Thymus (tissue), 11 donors: Measurements from ENCODE around the gene SHROOM2. TPM values are rescaled to one million over a fixed set of nuclear protein-coding genes. Genes with fewer than 3 reads are reported as not detected.

Source experiments
- DNase-seq, 9 donors: peaks; one replicate each; pipeline ENCODE4 v3.0.0-alpha.2; 2013; ENCODE audit warnings: low spot score in 9 of 9, low read depth in 6 of 9, missing footprints in 1 of 9
- H3K27ac ChIP-seq, 2 donors: one replicate each; pipeline ENCODE4 v1.5.1; 2013; ENCODE audit warnings: control low read depth in 1 of 2, low read depth in 1 of 2, low read length in 1 of 2, mild to moderate bottlenecking in 1 of 2, moderate library complexity in 1 of 2
- H3K27me3 ChIP-seq, 2 donors: one replicate each; pipeline ENCODE4 v1.5.1; 2013; ENCODE audit warnings: low read length in 1 of 2; ENCODE audit not compliant: control insufficient read depth in 2 of 2, insufficient read depth in 1 of 2
- H3K36me3 ChIP-seq, 2 donors: one replicate each; pipeline ENCODE4 v1.5.1; 2013; ENCODE audit warnings: low read length in 1 of 2, mild to moderate bottlenecking in 1 of 2, moderate library complexity in 1 of 2; ENCODE audit not compliant: control insufficient read depth in 2 of 2, insufficient read depth in 2 of 2
- H3K4me1 ChIP-seq, 2 donors: one replicate each; pipeline ENCODE4 v1.5.1; 2013; ENCODE audit warnings: low read length in 2 of 2; ENCODE audit not compliant: control insufficient read depth in 2 of 2, insufficient read depth in 2 of 2
- H3K4me3 ChIP-seq, 2 donors: one replicate each; pipeline ENCODE4 v1.5.1; 2013; ENCODE audit warnings: low read length in 2 of 2, control low read depth in 1 of 2, mild to moderate bottlenecking in 1 of 2
- H3K9me3 ChIP-seq, 2 donors: one replicate each; pipeline ENCODE4 v1.5.1; 2013; ENCODE audit warnings: low read length in 1 of 2, mild to moderate bottlenecking in 1 of 2; ENCODE audit not compliant: control insufficient read depth in 2 of 2, insufficient read depth in 1 of 2
- WGBS: extraction: QIAGEN DNeasy Blood & Tissue Kit; methylation state at CpG from one replicate; pipeline ENCODE4 v1.1.7; 2013; 5-methylcytosine and 5-hydroxymethylcytosine counted together
- polyA plus RNA-seq: library from polyadenylated mRNA; stranded (reverse); fragments of 200-250 nt; gene quantifications from one replicate; pipeline ENCODE4 v1.2.3, GENCODE V29; 2013
- total RNA-seq: library from RNA; stranded (reverse); fragments of 120-200 nt; gene quantifications from one replicate; pipeline ENCODE4 v1.2.4, GENCODE V29; 2013
- donor health status: healthy.

SHROOM2 gene
- total and polyA plus RNA-seq, 2 donors: 2.3 to 4.6 TPM

DNA sequence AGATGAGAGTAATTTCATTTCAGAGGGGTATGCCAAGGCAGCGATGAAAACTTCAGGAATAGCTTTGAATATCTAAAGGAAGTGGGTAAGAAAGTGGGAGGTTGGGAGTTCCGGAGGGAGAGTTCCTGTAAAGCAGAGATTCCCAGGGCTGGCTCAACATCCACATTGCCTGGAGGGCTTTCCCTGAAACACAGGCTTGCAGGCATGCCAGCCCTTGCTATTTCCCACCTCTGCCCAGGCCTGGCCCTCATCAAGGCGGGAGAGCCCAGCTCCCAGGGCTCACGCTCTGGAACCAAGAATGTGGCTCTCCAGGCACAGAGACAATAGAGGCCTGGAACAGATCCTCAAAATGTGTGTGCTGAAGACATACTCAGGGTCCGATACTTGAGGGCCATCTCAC, 137.1 kb downstream of the SHROOM2 start:
- WGBS: 100% methylated on average over 5 of the region's 5 CpGs
- DNase-seq: no peak
- H3K4me1 ChIP-seq: no peaks in the 10 kb centered on the region

DNA sequence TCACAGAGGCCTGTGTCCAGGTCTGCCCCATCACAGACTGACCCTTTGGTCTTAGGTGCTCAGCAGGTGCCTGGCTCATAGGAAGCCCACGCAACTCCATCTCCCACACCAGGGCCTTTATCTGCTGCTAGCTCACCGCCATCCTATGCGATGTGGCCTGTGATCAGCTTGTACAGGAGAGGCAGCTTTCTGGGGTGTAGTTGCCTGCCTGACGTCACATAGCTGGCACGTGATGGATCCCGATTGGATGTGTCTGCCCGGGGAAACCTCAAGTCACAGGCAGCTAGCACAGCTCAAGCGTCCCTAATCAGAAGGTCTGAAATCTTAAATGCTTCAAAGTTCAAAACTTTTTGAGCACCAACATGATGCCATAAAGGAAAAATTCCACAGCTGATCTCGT, 139.8 kb downstream of the SHROOM2 start:
- no peaks in the 10 kb centered on the region for H3K9me3 ChIP-seq
- no peak for DNase-seq
- 96% methylated on average over 9 of the region's 9 CpGs for WGBS
- H3K4me3 ChIP-seq: no peak overlapping the region
- no peaks in the 10 kb centered on the region for H3K36me3 ChIP-seq
- no peak overlapping the region for H3K27ac ChIP-seq
- H3K27me3 ChIP-seq: no peaks in the 10 kb centered on the region
- no peaks in the 10 kb centered on the region for H3K4me1 ChIP-seq

More for the DNA sequence above, 137.1 kb downstream of the SHROOM2 start:
- H3K4me3 ChIP-seq: no peak overlapping the region
- no peaks in the 10 kb centered on the region for H3K36me3 ChIP-seq
- no peaks in the 10 kb centered on the region for H3K9me3 ChIP-seq
- no peak overlapping the region for H3K27ac ChIP-seq
- no peaks in the 10 kb centered on the region for H3K27me3 ChIP-seq

DNA sequence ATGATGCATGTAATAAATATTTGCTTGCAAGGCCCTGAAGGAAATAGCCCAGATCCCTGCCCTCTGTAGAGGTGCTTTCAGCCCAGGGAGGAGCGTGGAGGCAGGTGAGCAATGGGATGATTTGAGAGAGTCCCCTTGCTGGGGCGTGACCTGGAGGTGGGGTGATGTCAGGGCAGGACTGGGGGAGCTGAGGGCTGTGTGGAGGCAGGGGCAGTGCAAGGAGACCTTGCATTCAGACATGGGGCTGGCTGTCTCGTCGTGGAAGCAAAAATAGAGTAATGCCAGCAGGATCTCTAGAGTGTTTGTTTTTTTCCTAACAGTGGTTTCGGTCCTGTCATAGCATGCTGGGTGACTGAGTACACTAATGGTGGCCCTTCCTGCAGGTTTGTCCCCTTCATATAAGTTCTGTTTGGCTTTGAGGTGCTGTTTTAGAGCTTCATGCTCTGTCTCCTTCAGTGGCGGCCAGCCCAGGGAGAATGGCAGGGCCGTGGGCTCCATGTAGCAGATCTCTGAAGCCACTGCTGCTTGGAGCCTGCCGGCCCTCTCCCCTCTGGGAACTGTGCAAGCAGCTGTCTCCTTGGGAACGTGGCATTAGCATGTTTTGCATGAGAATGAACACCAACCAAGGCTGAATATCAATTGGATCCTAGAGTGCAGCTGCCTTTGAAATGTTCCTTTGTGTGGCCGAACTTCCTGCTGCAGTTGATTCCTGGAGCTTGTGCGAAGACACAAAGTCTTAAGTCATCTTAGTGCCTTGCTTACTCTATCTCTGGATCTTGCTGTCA, 141.7 kb downstream of the SHROOM2 start:
- 92% methylated on average over 11 of the region's 11 CpGs for WGBS
- no peak for DNase-seq

DNA sequence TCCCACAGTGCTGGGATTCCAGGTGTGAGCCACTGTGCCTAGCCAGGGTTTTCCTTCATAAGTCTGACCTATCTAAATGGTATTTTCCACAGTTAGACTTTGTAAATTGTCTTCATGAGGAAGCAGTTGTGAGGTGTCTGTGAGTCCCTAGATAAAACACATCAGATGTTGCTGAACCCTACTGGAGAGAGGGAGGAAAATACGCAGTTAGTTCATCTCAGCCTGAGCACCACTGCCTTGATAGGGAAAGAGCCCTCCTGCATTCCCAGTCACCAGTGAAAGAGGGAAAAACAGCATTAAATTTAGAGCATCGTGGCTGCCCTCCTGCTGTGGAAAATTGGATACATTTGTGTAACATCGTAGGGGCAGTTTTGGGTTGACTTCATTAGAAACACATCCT, 149.2 kb downstream of the SHROOM2 start:
- DNase-seq: no peak
- H3K36me3 ChIP-seq: no peaks in the 10 kb centered on the region
- WGBS: 98% methylated on average over 3 of the region's 3 CpGs

More for the DNA sequence above, 141.7 kb downstream of the SHROOM2 start:
- Histone ChIP-seq H3K27ac (no peak overlapping the region), H3K4me3 (no peak overlapping the region), H3K4me1 (no peaks in the 10 kb centered on the region), H3K9me3 (no peaks in the 10 kb centered on the region), H3K36me3 (no peaks in the 10 kb centered on the region), H3K27me3 (no peaks in the 10 kb centered on the region)

DNA sequence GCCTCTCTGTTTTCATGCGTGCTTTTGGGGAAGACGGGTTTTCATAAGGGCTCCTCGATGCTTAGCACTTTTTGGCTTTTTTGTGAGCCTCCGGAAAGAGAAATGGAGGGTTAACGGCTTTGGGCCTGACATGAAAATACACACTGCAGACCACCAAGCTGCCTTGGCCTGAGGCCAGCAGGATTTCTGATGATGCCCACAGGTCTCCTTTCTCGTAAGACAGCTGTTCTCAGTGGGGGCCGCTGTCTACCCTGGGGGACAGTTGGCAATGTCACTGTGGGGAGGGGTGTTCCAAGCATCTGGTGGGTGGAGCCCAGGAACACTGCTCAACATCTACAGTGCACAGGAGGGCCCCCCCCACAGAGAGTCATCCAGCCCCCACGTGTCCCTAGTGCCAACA, 151.5 kb downstream of the SHROOM2 start:
- H3K27ac ChIP-seq: no peak overlapping the region
- peaks cover 0 to 19% of the 10 kb centered on the region in 2 donors for H3K27me3 ChIP-seq
- WGBS: 87% methylated on average over 8 of the region's 8 CpGs
- no peak for DNase-seq
- no peak overlapping the region for H3K4me3 ChIP-seq
- peaks cover 0 to 3% of the 10 kb centered on the region in 2 donors for H3K9me3 ChIP-seq
- H3K36me3 ChIP-seq: no peaks in the 10 kb centered on the region
- H3K4me1 ChIP-seq: peaks cover 0 to 20% of the 10 kb centered on the region in 2 donors

More for the DNA sequence above, 149.2 kb downstream of the SHROOM2 start:
- H3K4me1 ChIP-seq: peaks cover 0 to under 1% of the 10 kb centered on the region in 2 donors
- H3K4me3 ChIP-seq: no peak overlapping the region
- H3K27ac ChIP-seq: no peak overlapping the region
- H3K9me3 ChIP-seq: peaks cover 0 to 1% of the 10 kb centered on the region in 2 donors
- peaks cover 0 to 15% of the 10 kb centered on the region in 2 donors for H3K27me3 ChIP-seq

DNA sequence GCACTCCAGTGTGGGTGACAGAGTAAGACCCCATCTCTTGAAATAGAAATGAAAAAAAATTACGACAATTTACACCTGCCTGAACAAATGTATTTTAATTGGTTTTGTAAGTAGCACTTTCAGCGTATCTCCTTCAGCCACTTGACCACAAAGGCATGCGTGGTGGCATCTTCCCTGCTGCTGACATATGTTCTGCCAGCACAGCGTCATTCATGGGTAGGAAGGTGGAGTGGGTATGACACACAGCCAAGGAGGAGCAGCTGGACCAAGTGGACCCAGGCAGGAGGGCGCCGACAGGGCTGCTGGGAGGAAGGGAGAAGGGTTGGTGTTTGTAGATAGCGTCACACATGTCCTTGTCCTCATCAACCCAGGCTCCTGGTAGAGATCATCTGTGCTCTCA, 152.3 kb downstream of the SHROOM2 start:
- H3K9me3 ChIP-seq: peaks cover 0 to 3% of the 10 kb centered on the region in 2 donors
- H3K27me3 ChIP-seq: peaks cover 0 to 19% of the 10 kb centered on the region in 2 donors
- peaks cover 0 to 26% of the 10 kb centered on the region in 2 donors for H3K4me1 ChIP-seq
- H3K27ac ChIP-seq: no peak overlapping the region
- no peak for DNase-seq
- H3K36me3 ChIP-seq: no peaks in the 10 kb centered on the region
- no peak overlapping the region for H3K4me3 ChIP-seq
- WGBS: 75% methylated on average over 7 of the region's 7 CpGs

DNA sequence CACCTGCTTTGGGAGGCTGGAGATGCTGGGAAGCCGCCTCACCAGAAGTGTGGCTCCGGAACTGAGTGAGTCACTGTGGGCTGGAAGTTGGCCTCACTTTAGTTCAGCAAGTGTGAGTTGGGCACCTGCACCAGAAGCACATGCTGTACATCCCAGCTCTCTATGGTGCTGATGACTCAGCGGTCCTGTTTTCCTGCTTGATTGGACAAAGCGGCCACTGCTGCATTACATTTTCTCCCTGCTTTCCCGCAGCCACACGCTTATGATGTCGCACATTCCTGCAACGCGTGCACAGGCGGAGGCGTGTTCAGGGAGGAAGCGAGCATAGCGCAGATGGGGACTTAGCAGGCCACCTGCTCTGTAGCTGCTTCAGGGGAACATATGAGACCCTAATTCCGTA, 154.2 kb downstream of the SHROOM2 start:
- WGBS: 15% methylated on average over 14 of the region's 14 CpGs
- Histone ChIP-seq H3K4me1 (peaks cover 0 to 26% of the 10 kb centered on the region in 2 donors), H3K36me3 (no peaks in the 10 kb centered on the region), H3K27me3 (peaks cover 0 to 17% of the 10 kb centered on the region in 2 donors), H3K27ac (no peak overlapping the region), H3K4me3 (no peak overlapping the region), H3K9me3 (peaks cover 0 to 7% of the 10 kb centered on the region in 2 donors)
- no peak for DNase-seq

DNA sequence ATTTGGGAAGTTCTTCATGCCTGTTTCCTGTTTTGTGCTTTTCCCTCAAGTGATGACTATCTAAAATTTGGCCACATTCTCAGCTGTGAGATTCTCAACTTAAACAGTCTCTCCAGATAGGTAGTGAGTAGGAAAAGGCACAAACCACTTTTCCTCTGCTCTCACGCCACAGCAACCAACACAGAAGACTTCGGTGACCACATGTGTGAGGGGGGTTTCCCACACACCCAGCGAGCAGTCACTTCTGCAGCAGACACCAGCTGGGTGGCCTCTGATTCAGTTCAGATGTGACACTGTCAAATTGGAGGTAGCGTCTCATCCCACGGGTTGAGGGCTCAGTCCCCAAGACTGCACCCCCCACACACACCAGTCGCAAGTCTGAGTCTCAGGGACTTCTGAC, 155.9 kb downstream of the SHROOM2 start:
- Histone ChIP-seq H3K4me3 (no peak overlapping the region), H3K27ac (no peak overlapping the region), H3K9me3 (peaks cover 0 to 7% of the 10 kb centered on the region in 2 donors), H3K36me3 (no peaks in the 10 kb centered on the region), H3K4me1 (peaks cover 0 to 26% of the 10 kb centered on the region in 2 donors), H3K27me3 (peaks cover 0 to 19% of the 10 kb centered on the region in 2 donors)
- DNase-seq: peak in 8 of 9 donors; percentile 8 to 71 (median 22)
- 7% methylated on average over 6 of the region's 6 CpGs for WGBS

DNA sequence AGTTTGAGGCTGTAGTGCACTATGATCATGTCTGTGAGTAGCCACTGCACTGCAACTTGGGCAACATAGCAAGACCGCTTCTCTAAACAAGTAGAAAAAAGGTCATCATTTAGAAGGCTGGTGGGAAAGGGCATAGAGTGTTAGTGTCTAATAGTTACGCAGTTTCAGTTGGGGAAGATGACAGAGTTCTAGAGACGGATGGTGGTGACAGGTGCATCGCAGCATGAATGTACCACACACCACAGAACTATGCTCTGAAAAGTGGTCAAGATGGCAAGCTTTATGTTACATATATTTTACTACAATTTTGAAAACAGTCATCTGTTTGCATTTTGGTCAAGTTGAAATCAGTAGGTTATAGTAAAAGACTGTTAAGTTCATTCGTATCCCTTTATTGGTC, 157.2 kb downstream of the SHROOM2 start:
- DNase-seq: peak in 3 of 9 donors; percentile 2 to 24 (median 23)
- Histone ChIP-seq H3K27me3 (peaks cover 0 to 19% of the 10 kb centered on the region in 2 donors), H3K27ac (no peak overlapping the region), H3K4me3 (no peak overlapping the region), H3K4me1 (peaks cover 0 to 30% of the 10 kb centered on the region in 2 donors), H3K9me3 (peaks cover 0 to 7% of the 10 kb centered on the region in 2 donors), H3K36me3 (no peaks in the 10 kb centered on the region)
- WGBS: 38% methylated on average over 5 of the region's 5 CpGs
